Eye (tissue), 1 donor: Measurements from ENCODE around the gene RPL23.

Source experiments
- DNase-seq: peaks from one replicate; pipeline ENCODE4 v3.0.0-alpha.2; 2015

The RPL23 gene

GRCh38 chr17:38853292-38854219, at the start of gene RPL23:
Gene RPL23 (minus strand): TSS chr17:38853721. CDS start chr17:38853710, 11 bp downstream.
- DNase-seq = peak; percentile 99

DNA sequence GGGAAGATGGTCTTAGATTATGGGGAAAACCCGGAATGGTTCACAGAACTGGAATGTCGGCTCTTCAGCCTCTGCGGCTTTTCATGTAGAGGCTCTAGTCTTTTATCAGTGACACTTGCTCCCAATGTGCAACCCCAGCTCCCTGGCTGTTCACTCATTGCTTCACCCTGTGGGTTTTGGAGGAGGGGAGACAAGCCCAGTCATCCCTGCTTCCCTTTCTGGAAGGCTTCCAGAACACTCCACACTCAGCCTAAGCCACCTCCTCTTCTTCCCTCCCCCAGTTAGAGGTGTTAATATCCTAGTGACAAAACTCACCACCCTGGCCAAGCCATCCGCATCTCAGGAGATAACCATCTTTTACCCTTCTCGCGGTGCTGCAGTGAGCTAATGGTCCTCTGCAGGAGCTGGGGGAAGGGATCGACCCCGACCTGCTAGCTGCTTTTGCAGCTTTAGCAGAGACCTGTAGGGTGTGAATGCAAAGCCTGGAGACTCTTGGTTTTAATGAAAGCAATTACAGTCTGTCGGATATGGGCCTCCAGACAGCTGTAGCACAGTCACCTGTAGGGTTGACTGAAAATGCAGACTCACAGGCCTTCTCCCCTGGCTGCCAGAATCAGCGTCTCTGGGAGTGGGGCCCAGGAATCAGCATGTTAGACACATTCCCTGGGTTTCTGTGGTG, 47.6 kb upstream of the RPL23 start:
- peak; percentile 34 for DNase-seq

GRCh38 chr17:38899421-38899820, 45.9 kb upstream of the RPL23 start:
- no peak for DNase-seq

DNA sequence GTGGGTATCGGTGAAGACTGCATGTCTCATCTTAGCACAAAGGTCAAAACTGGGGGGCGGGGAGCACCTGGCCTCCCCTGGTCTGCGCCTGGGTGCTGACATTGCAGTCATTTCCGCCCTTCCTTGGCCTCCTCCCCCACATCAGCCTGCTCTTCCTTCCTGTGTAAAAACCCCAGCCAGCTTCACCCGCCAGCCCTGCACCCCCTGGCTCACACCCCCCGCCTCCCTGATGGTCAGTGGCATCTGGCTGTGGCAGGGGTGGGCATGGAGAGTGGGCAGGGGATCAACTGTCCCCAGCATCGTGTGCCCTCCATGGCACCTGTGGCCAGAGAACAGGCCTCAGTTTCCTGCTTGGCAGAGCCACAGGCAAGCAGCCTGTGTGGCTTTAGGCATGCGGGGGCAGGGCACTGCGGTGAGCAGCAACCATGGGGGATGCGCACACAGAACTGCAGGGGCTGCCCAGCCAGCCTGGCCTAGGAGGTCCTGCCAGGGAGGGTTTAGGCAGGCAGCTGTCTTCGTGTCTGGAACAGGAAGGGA, 45.4 kb upstream of the RPL23 start:
- DNase-seq = no peak

DNA sequence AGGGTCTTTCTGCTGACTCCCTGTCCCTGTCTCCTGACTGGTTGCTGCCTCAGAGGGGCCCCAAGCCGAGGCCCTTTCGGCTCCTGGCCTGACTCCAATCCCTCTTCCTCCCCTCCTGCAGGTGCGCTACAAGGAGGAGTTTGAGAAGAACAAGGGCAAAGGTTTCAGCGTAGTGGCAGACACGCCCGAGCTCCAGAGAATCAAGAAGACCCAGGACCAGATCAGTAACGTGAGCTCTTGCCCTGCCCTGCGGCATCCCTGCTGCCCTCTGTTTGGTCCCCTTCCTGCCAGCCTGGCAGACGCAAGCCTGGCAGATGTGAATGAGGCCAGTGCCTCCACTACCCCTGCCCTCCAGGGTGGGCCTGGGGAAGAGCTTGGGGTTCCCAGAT, 44.8 kb upstream of the RPL23 start:
- DNase-seq = no peak

DNA sequence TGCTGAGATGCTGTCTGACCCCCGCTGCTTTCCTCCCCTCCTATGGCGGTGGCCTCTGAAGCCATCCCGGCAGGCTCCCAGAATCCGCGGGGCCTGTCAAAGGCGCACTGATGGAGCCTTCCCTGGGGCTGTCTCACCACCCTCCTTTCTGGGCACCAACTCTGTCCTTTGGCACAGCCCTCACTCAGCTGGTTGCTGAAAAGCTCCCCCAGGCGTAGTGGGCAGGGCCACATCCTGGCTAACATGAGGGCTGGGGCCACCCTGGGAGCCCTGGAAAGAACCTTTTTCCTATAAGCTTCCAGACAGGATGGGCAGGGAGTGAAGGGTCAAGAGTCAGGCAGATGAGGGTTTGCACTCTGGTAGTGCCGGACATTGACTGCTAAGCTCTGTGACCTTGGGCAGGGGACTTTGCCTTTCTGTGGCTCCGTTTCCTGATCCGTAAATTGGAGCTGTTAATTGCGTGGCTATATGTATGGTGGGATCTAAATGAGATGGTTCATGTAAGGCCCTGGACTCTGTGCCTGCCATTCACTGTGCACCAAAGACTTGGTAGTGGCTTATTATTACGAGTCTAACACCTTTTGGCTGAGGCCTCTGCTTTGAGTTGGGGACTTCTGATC, 44.3 kb upstream of the RPL23 start:
- DNase-seq = no peak

DNA sequence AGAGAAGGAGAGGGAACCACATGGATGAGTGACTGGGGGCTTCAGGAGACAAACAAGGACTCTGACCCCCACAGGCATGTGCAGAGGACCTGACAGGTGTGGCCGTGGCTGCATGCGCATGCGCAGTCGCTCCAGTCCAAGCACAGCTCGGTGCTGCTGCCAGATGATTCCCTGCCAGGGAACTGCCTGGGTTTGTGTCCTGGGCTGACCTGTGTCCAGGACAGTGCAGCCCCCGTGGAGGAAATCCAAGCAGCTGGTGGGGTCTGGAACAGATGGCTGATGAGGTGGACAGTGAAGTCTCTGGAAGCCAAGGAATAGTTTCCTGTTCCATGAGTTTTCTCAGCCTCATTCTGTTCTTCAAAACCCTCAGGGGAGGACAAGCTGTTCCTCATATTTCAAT, 43.7 kb upstream of the RPL23 start:
- no peak for DNase-seq

DNA sequence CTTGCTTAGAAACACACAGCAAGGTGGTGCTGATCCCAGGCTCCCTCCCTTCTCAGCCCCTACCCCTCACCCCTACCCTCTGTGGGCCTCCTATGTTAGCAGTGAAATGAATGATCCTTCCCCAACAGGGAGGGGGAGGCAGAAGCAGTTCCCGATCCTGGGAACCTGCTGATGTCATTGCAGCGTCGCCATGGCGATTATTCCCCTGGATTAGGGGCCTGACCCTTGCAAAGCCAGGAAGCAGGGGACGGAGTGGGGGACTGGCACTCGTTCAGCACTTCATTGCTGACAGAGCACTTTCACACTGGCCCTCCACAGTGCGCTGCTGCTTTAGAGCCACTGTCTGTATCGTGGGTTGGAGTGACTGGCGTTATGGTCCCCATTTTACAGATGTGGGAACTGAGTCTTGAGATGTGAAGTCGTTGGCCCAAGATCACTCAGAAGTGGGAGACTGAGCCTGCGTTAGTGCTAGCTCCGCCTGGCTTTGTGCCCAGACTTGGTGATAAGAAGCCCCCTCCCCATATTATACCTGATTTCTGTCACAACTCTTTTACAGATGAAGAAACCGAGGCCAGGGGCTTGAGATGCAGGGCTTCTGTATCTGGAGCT, 42.9 kb upstream of the RPL23 start:
- DNase-seq = peak; percentile 36

- DNase-seq = no peak
Measured at GRCh38 chr17:38894276-38894675, 40.8 kb upstream of the RPL23 start.

DNA sequence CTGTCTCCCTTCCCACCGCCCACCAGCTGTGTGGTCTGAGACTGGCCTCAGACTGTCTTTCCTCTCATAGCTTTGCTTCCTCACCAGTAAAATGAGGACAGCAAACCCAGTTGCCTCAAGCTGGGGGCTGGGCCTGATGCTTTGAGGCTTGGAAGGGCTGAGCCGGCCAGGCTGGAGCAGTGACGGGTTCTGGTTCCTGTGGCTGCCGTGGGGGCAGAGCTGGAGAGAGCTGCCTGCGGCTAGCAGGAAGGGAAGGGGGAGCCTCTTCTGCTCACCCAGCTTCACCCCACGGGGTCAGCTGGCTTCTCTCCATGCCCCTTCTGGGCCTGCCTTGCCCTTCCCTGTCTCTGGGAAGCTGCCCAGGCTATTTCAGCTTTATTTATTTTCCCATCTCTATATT, 40.1 kb upstream of the RPL23 start:
- no peak for DNase-seq

DNA sequence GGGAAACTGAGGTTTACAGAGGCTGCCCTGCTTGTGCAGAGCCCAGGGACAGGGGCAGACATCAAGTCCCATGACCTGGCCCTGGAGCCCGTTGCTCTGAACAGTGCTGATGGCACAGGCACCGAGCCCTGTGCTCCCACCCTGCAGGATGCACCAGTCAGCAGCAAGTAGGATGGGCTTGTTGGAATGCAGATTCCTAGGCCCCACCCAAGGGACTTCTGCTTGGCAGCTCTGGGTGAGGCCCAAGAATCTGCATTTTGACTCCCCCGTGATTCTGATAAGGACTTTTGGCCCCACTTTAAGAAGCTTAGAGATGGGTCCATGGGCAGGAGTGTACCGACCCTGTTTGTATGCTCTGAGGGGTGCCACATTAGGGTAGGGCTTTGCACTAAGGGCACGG, 39.6 kb upstream of the RPL23 start:
- no peak for DNase-seq

- DNase-seq = no peak
Measured at GRCh38 chr17:38892620-38893019, 39.1 kb upstream of the RPL23 start.

GRCh38 chr17:38892083-38892482, 38.6 kb upstream of the RPL23 start:
- DNase-seq = no peak

GRCh38 chr17:38891441-38891840, 37.9 kb upstream of the RPL23 start:
- DNase-seq = no peak

GRCh38 chr17:38890410-38890746, 36.9 kb upstream of the RPL23 start:
- no peak for DNase-seq

- DNase-seq = no peak
Measured at GRCh38 chr17:38889745-38890409, 36.4 kb upstream of the RPL23 start.

DNA sequence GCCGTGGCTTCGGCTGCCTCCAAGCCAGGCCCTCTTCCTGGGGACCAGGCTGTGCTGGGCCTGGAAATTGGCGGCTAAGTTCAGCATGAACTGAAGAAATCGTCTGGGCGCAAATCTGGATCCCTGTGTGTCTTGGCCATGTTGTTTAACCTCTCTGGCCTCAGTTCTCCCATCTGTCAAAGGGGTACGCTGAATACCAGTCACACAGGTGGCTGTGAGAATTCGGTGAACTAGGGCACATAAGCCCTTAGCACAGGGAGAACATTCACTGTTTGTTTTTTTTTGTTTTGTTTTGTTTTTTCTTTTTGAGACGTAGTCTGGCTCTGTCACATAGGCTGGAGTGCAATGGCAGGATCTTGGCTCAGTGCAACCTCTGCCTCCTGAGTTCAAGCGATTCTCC, 35.3 kb upstream of the RPL23 start:
- DNase-seq = no peak

DNA sequence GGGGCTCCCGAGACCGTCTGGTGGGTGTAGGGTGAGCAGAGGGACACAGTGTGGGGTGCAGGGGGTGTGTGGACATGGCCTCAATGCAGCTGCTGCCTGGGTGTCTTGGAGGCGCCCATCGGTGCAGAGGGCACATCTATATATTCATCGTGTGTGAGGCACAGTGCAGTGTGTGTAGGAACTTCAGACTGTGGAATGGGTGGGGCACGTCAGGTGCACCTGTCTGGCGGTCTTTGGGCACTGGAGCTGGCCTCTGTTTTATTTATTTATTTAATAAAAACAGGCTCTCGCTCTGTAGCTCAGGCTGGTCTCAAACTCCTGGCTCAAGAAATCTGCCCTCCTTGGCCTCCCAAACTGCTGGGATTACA, 33.1 kb upstream of the RPL23 start:
- no peak for DNase-seq

GRCh38 chr17:38885728-38886642, 32.5 kb upstream of the RPL23 start:
- DNase-seq = peak; percentile 96

DNA sequence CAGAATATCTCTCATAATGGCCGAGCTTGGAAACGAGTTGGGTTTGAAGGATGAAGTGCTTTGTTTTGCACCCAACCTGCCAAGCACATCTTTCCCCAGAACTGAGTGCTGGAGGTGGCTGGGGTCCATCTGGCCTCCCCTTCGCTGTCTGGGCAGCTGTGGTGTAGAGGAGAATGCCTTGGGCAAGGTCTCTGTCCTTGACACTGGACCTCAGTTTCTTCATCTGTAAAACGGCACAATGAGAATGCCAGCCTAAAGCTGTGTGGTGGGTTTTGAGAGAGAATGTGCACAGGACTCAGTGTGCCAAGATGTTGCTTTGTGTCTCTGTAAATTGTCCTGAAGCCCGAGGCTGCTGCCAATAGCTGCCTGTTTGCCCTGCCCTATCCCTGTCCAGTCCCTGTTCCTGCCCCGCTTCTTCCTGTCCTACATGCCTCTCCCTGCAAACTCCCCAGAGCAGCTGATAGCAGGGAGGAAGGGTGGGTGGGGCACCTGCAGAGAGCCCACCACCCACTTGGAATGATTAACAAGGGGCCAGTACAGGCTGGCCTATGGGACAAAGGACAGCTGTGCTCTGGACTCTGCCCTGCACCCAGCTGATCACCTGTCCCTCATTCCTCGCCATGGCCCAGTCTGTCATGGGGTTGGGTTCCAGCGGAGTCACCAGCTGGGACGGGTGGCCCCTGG, 31.7 kb upstream of the RPL23 start:
- DNase-seq = no peak
